ENCODE measurements around the gene SPPL3. TPM values are rescaled to one million over a fixed set of nuclear protein-coding genes. Genes with fewer than 3 reads are reported as not detected.

Gene SPPL3
- total RNA-seq, 1 experiment from 2014 or later, result 32.5 TPM

DNA sequence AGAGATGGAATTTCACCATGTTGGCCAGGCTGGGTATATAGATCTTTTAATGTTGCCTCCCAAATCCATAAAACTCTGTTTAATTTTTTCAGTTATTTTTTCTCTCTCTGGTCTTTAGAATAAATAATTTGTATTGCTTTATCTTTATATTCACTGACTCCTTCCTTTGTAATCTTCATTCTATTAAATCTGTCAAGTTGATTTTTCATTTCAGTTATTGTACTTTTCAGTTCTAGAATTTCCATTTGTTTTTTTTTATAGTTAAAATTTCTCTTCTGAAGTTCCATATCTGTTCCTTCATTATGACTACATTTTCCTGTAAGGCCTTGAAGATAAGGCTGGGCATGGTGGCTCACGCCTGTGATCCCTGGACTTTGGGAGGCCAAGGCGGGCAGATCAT, 13.6 kb upstream of the SPPL3 start (continued):
- TF ChIP-seq JUN (CRISPR knock-in tag; IDR thresholded peaks at IDR 0.05) (no peak), NFE2L1 (CRISPR knock-in tag; IDR thresholded peaks at IDR 0.05) (no peak), NR1H2 (CRISPR knock-in tag; IDR thresholded peaks at IDR 0.05) (no peak), GRHL2 (CRISPR knock-in tag; IDR thresholded peaks at IDR 0.05; ENCODE audit: insufficient replicate concordance, severe bottlenecking) (no peak), FOXP1 (CRISPR knock-in tag; IDR thresholded peaks at IDR 0.05; ENCODE audit: borderline replicate concordance) (no peak), ZNF396 (CRISPR knock-in tag; IDR thresholded peaks at IDR 0.05; ENCODE audit: borderline replicate concordance) (no peak), ZNF671 (CRISPR knock-in tag; IDR thresholded peaks at IDR 0.05) (no peak)
- TF ChIP-seq, protein P1, sequence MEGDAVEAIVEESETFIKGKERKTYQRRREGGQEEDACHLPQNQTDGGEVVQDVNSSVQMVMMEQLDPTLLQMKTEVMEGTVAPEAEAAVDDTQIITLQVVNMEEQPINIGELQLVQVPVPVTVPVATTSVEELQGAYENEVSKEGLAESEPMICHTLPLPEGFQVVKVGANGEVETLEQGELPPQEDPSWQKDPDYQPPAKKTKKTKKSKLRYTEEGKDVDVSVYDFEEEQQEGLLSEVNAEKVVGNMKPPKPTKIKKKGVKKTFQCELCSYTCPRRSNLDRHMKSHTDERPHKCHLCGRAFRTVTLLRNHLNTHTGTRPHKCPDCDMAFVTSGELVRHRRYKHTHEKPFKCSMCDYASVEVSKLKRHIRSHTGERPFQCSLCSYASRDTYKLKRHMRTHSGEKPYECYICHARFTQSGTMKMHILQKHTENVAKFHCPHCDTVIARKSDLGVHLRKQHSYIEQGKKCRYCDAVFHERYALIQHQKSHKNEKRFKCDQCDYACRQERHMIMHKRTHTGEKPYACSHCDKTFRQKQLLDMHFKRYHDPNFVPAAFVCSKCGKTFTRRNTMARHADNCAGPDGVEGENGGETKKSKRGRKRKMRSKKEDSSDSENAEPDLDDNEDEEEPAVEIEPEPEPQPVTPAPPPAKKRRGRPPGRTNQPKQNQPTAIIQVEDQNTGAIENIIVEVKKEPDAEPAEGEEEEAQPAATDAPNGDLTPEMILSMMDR (IDR thresholded peaks at IDR 0.05), result no peak
- TF ChIP-seq, protein P2, sequence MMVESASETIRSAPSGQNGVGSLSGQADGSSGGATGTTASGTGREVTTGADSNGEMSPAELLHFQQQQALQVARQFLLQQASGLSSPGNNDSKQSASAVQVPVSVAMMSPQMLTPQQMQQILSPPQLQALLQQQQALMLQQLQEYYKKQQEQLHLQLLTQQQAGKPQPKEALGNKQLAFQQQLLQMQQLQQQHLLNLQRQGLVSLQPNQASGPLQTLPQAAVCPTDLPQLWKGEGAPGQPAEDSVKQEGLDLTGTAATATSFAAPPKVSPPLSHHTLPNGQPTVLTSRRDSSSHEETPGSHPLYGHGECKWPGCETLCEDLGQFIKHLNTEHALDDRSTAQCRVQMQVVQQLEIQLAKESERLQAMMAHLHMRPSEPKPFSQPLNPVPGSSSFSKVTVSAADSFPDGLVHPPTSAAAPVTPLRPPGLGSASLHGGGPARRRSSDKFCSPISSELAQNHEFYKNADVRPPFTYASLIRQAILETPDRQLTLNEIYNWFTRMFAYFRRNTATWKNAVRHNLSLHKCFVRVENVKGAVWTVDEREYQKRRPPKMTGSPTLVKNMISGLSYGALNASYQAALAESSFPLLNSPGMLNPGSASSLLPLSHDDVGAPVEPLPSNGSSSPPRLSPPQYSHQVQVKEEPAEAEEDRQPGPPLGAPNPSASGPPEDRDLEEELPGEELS (CRISPR knock-in tag; IDR thresholded peaks at IDR 0.05), result no peak

DNA sequence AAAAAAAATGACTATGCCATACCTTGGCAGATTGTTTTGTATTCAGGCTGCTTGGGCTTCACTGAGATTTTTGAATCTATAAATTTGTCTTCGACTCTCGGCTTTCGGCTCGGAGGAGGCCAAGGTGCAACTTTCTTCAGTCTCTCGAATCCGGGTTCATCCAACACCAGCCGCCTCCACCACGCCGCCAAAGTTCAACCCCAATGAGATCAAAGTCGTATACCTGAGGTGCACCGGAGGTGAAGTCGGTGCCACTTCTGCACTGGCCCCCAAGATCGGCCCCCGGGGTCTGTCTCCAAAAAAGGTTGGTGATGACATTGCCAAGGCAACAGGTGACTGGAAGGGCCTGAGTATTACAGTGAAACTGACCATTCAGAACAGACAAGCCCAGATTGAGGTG, 12.4 kb upstream of the SPPL3 start:
- ATAC-seq (no peak), DNase-seq (ENCODE audit: low spot score) (no peak)
- POLR2A ChIA-PET, result no interaction called here
- Mint-ChIP-seq H3K36me3 (no peaks in the 10 kb centered on the region), H3K4me3 (no peak overlapping the region), H3K27me3 (ENCODE audit: low read depth) (no peaks in the 10 kb centered on the region), H3K27ac (no peak overlapping the region), H3K4me1 (no peaks in the 10 kb centered on the region; the same call in 1 of the 2 replicates), H3K9me3 (peaks cover 16% of the 10 kb centered on the region)
- CTCF ChIA-PET, result no interaction called here
- TF ChIP-seq, protein P1 (IDR thresholded peaks at IDR 0.05), result no peak
- TF ChIP-seq PRRX2 (CRISPR knock-in tag; IDR thresholded peaks at IDR 0.05) (no peak), RORB (CRISPR knock-in tag; IDR thresholded peaks at IDR 0.05) (no peak), TEAD1 (CRISPR knock-in tag; IDR thresholded peaks at IDR 0.05) (no peak), ZNF317 (CRISPR knock-in tag; IDR thresholded peaks at IDR 0.05; ENCODE audit: borderline replicate concordance, low read depth) (no peak), ZNF138 (CRISPR knock-in tag; conservative IDR thresholded peaks at IDR 0.05) (no peak), ZNF416 (CRISPR knock-in tag; IDR thresholded peaks at IDR 0.05) (no peak)
- TF ChIP-seq, protein P3, sequence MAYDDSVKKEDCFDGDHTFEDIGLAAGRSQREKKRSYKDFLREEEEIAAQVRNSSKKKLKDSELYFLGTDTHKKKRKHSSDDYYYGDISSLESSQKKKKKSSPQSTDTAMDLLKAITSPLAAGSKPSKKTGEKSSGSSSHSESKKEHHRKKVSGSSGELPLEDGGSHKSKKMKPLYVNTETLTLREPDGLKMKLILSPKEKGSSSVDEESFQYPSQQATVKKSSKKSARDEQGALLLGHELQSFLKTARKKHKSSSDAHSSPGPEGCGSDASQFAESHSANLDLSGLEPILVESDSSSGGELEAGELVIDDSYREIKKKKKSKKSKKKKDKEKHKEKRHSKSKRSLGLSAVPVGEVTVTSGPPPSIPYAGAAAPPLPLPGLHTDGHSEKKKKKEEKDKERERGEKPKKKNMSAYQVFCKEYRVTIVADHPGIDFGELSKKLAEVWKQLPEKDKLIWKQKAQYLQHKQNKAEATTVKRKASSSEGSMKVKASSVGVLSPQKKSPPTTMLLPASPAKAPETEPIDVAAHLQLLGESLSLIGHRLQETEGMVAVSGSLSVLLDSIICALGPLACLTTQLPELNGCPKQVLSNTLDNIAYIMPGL (CRISPR knock-in tag; IDR thresholded peaks at IDR 0.05), result no peak
- TF ChIP-seq, protein P4, sequence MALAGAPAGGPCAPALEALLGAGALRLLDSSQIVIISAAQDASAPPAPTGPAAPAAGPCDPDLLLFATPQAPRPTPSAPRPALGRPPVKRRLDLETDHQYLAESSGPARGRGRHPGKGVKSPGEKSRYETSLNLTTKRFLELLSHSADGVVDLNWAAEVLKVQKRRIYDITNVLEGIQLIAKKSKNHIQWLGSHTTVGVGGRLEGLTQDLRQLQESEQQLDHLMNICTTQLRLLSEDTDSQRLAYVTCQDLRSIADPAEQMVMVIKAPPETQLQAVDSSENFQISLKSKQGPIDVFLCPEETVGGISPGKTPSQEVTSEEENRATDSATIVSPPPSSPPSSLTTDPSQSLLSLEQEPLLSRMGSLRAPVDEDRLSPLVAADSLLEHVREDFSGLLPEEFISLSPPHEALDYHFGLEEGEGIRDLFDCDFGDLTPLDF (CRISPR knock-in tag; IDR thresholded peaks at IDR 0.05), result no peak
- TF ChIP-seq, protein P2 (CRISPR knock-in tag; IDR thresholded peaks at IDR 0.05), result no peak
- TF ChIP-seq, protein P5, sequence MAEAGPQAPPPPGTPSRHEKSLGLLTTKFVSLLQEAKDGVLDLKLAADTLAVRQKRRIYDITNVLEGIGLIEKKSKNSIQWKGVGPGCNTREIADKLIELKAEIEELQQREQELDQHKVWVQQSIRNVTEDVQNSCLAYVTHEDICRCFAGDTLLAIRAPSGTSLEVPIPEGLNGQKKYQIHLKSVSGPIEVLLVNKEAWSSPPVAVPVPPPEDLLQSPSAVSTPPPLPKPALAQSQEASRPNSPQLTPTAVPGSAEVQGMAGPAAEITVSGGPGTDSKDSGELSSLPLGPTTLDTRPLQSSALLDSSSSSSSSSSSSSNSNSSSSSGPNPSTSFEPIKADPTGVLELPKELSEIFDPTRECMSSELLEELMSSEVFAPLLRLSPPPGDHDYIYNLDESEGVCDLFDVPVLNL (CRISPR knock-in tag; IDR thresholded peaks at IDR 0.05; ENCODE audit: borderline replicate concordance, low read depth), result no peak
- TF ChIP-seq, protein P6, sequence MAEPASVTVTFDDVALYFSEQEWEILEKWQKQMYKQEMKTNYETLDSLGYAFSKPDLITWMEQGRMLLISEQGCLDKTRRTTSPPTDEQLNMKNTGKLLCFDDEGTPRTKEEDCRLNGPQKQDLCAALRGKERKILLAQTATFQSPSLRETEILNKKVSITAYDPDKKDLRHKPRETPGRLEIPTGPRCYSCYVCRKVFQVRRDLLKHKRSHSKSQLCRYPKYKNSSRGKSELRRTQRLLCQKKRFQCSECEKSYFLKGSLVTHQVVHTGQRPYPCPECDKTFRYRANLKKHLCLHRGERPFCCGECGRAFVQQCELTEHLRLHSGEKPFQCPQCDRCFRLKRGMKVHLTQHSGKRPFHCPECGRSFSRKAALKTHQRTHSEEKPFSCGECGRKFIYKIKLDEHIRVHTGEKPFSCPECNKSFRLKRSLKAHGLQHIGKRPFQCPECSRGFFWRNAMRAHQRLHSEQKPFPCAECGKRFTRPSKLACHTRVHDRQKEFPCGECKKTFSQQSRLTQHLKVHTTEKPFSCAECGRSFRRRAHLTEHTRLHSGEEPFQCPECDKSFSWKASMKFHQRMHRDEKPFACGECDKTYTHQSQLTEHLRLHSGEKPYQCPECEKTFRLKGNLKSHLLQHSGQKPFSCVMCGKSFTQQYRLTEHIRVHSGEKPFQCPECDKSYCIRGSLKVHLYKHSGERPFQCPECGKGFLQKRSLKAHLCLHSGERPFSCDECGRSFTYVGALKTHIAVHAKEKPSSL (CRISPR knock-in tag; conservative IDR thresholded peaks at IDR 0.05), result no peak
- TF ChIP-seq, protein P7, sequence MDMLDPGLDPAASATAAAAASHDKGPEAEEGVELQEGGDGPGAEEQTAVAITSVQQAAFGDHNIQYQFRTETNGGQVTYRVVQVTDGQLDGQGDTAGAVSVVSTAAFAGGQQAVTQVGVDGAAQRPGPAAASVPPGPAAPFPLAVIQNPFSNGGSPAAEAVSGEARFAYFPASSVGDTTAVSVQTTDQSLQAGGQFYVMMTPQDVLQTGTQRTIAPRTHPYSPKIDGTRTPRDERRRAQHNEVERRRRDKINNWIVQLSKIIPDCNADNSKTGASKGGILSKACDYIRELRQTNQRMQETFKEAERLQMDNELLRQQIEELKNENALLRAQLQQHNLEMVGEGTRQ (CRISPR knock-in tag; IDR thresholded peaks at IDR 0.05), result no peak
